GM19468 (cell line): ENCODE measurements around the gene HOXA6.

Source experiments
- ATAC-seq: cut with Tn5 transposase; IDR thresholded peaks from one replicate; pipeline ENCODE4 v1.9.1; 2021; ENCODE audit warnings: mild to moderate bottlenecking, moderate library complexity, moderate number of reproducible peaks; ENCODE audit not compliant: unreplicated experiment; ENCODE audit errors: extremely low read depth

HOXA6 gene

DNA sequence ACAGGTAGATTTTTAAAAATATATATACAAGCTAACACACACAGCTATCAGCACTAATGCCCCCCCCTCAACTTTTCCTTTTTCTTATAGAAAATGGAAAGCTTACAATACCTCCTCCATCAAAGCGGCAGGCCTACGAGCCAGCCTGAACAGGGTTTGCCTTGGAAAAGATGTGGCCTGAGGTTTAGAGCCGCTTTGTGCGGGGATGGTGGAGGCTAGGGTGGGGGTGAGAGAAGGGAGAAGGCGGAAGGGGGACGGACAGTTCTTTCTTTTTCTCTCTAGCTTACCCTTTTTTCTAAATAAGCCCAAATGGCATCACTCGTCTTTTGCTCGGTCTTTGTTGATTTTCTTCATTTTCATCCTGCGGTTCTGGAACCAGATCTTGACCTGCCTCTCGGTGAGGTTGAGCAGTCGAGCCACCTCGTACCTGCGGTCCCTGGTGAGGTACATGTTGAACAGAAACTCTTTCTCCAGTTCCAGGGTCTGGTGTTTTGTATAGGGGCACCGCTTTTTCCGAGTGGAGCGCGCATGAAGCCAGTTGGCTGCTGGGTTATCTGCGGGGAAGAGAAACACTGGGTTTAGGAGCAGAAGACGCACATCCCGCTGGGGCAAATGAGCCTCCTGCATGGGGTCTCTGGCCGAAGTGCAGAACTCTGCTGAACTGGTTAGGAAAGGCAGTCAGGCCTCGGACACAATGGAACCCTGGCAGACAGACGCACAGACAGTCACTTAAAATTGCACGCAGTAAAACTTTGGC lies 15.9 kb upstream of the HOXA6 start:
- ATAC-seq = no peak

DNA sequence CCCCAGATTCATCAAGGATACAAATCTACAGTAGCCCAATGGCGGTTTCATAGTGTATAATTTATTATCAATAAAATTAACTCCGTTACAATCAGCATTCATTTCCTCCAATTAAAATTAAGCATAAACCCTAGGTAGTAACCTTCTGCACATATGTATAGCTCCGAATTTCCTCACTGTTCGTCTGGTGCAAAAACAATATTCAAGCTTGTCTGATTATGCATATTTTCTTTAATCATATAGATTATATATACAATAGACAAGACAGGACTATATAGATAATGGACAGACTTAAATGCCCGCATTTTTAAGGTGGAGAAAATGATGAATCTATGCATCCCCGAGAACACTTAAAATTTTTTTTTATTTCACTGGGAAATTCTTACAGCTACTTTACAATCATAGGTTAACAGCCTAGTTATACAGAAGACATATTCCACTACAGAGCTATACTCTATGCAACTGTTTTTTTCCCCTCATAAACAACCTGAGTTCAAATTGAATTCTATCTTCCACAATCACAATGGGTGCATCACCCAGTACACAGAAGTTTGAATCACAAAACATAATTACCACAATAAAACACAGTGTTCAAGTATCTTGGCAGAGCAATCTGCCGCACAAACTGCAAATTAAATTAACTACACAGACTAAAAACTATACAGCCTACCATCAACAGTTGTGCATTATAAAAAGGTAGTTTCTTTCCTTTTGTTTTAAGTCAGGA lies 15.2 kb upstream of the HOXA6 start:
- ATAC-seq = no peak

DNA sequence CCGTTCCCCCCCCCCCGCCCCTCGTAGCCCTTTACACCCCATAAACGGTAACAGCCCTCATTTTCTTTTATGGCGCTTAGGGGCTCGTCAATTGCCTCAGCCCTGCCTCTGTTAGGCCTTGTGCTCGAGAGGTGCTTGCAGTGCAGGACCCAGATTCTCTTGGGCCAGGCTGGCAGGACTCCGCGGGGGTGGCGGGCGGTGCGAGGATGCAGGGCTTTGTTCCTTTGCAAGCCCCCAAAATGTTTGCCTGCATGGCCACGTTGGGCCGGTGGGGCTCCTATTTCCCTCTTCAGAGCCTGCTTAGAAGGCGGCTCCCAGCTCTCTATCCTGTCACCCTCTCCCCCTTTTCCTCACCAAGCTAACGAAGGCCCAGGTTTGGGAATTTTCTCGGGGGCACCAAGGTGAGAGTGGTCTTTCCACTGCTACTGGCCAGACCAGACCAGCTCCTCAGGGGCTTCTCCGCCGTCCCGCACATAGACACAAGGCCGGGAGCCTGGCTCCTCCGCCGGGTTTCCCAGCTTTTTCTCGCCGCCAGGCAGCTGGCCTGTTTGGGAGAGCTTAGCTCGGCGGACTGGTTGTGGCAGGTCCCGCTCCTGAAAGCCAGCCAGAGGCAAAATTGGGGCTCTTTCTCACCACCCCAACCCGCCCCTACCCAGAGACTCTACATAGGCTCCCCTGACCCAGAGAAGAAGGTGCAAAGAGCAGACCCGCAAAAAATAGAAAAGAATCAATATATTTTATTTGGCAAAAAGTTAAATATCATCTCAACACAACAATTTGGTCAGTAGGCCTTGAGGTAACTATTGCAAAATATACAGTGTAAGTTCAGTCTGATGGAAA lies 14.4 kb upstream of the HOXA6 start:
- no peak for ATAC-seq

DNA sequence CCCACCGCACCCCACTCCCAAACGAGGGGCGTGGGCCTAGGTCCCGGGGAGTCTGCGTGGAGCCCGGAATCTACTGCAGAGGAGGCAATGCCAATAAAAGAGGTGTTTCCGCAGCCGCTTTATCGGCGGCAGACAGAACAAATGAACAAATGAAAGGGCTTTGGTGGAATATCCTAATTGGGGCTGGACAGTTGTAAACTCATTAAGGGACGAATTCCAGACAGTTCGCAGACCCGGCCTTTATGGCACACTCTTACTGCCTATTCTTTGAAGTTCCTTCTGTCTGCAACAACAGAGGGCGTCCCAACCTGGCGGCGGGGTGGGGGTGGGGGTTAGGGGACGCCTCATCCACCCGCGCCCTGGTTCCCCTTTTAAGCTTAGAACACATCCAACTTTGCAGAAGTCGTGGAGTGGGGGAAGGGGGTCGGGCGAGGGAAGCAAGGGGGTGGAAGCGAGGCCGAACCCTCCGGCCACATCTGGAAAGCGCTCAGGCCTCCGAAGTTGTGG lies 13.7 kb upstream of the HOXA6 start:
- no peak for ATAC-seq

DNA sequence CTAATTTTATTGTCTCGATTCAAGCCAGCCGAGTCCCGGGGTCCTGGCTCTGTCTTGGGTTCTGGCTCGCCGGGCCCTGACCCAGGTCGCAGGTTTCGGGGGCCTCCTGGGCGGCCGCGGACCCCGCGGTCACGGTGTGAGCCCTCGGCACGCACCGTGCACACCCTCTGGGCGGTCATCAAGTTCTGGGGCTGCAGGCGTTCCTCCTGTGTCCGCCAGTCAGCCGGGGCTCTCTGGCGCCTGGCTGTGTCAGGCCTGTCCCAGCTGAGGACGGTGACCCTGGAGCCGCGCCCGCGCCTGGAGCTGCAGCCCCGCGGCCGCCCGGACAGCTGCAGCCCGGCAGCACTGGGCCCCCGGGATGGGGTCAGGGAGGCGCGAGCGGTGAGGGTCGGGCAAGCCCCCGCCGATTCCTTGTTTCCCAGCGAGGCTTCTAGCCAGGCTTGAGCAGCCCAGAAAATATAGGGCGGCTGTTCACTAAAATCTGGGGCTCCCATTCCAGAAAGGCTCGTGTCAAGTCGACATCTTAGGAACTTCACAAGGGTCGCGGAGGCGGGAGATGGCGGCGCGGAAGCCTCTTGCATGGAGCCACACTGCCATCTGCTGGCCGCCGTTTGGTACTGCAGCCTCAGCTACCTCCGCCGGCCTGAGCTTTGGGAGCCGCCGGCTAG lies 13.1 kb upstream of the HOXA6 start:
- ATAC-seq = no peak

DNA sequence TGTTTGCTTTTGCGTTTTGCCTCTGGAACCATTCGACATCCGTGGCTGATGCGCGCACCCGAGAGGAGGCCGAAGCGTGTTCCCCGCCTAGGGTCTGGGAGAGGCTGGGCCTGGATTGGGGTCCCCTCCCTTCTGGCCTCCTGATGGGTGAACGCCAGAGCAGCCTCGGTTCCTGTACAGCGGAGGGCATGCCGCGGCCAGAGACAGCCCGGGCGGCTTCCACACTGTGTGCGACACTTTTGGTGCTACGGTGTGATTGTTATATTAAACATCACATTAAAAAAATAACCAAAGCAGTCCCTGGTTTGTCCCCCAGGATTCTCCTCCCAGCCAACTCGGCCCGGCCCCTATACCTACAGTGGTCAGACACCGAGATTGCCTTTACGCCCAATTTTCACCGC lies 12.6 kb upstream of the HOXA6 start:
- ATAC-seq = no peak

DNA sequence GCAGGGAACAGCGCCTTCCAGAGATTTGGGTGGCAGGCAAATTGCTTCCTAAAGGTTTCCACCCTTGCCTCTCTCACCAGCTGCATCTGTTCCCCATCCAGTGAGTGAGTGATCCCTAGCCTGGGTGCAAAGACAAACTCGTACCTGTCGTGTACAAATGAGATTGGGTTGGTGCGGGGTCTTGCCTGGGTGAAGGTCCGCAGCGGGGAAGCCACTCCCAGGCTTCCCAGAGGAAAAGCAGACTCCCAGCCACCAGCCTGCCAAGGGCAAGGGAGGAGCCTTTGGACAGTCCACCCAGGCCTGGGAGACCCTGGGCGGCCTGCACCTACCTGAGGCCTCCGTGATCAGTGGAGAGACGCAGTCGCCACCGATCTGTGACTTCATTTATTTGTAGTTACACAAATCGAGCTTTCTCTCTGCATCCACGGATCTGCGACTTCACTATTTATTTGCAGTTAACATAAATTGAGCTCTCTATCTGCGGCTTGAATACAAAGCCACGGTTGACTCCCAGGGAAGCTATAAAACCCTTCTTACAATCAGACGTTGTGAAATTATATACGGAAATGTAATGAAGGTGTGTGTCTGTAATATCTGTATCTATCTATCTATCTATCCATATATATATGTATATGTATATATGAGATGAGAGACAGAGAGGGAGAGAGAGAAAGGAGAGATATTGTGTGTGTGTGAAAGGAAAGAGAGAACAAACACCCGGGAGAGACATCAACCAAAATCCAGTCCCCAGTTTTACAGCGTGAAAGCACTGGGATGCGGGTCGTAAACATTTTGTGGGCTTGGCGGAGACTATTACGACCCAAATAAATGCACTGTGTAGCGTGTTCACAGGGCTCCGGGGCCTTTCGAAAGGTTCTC lies 11.9 kb upstream of the HOXA6 start:
- ATAC-seq = no peak

DNA sequence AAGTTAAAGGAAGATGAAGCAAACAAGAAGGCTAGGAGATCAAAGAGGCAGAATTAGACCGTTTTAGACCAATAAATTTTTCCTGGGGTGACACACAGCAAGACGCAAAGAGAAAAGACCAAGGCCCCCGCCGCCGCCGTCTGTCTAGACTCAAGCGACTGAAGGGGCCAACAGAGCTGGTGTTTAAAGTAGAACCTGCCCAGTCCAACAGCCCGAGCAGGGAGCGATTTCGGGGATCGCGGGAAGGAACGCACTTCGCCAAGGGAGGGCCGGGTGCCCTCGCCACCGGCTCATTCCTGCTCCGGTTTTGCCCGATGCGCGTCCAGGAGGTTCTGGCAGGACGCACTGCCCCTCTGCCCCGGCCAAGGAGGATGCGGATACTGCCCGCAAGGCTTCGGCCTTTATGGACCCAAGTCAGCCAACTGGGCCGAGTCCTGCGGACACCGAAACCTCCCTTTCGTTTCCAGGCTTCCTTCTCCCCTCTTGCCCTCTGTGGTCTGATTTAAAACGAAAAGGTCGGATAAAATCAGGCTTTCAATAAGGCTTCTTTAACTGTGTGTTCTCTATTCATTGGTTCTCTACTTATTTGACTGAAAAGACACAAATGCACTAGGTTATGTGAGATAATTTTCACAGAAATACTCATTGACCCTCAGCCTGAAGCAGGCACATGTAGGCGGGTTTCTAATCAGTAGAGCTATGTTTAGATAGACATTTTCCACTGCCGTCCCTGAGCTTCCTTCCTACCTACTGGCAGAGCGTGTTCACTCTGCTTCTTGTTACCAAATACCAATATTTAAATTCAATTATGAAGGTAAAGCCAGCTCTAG lies 11.1 kb upstream of the HOXA6 start:
- ATAC-seq = no peak

DNA sequence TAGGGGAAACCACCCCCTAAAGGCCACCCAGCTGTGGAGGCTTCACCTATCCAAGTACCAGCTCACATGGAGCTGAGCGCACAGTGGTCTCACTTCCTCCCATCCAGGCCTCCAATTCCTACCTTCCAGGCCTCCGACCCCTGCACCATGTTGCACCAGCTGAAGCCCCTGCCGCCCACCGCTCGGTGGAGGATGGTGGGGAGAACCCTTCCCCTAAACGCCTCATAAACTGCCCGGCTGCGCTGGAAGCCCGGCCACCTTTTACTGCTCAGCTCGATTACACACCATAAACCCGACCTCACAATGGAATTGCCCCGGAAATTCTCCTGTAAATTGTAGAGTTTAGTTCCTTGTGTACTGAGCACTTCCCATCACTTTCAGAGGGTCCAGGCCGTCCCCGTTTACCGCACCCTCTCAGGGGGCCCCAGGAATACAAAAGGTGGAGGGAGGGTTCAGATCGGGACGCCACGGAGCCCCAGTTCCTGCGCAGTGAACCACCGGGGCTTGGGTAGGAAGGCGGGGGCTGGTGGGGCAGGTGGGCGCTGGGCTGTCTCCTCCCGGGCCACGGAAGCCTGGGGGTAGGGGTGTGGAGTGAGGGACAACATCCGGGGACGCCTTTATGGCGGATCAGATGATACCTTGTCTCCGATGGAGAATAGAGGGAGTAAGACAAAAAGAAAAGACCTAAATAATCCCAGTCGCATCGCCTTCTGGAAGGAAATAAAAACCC lies 10.3 kb upstream of the HOXA6 start:
- no peak for ATAC-seq

DNA sequence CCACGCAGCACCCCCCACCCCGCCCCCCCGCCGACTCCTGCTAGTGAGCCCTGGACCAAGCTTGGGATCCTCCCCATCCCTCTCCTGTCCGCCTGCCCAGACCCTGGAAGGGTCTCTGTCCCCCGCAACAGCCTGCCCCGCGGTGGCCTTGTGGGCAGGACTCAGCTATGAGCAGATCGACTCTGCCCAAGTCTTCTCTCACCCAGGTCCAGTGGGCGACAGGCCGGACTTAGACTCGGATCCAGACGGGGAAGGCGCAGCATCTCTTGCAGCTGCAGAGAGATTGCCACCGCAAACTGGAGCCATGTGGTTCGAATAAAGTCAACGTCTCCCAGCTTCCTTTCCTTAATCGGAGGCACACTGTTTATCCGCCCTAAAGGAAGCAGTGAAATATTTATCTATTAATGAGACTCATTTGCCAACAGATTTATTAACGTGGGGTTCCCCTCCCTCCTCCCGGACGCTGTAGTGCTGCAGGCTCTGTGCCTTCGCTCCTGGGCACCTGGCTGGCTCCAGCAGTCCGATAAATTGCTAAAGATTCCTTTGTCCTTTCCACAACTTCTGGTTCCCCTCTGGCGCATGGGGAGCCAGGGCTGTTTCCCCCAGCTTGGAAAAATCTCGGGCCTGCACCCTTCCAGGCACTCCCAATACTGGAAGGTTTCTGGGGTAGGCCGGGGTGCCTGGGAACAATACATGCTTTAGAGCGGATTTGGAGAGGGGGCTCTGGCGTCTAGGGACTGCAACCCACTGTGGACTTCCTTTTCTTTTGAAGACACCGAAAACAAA lies 9.5 kb upstream of the HOXA6 start:
- ATAC-seq = no peak

DNA sequence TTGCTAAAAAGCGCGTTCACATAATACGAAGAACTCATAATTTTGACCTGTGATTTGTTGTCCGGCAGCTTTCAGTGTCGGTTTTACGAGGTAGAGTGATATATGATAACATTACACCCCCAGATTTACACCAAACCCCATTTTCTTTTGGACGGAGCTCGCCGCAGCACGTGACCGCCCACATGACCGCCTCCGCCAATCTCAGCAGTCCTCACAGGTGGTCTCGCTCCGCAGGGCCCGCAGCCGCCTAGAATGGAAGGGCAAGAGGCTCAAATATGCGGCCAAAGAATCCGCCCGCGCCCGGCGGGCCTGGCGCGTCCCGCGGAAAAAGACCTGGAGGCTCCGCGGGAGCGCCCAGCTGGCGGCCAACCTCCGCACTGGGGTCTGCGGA lies 8.9 kb upstream of the HOXA6 start, which contains the start of gene HOXA7:
HOXA7 (minus strand) TSS at position 168 of the 391 bp plus-strand sequence; CDS start at position 38, 130 bp downstream.
- ATAC-seq = no peak

DNA sequence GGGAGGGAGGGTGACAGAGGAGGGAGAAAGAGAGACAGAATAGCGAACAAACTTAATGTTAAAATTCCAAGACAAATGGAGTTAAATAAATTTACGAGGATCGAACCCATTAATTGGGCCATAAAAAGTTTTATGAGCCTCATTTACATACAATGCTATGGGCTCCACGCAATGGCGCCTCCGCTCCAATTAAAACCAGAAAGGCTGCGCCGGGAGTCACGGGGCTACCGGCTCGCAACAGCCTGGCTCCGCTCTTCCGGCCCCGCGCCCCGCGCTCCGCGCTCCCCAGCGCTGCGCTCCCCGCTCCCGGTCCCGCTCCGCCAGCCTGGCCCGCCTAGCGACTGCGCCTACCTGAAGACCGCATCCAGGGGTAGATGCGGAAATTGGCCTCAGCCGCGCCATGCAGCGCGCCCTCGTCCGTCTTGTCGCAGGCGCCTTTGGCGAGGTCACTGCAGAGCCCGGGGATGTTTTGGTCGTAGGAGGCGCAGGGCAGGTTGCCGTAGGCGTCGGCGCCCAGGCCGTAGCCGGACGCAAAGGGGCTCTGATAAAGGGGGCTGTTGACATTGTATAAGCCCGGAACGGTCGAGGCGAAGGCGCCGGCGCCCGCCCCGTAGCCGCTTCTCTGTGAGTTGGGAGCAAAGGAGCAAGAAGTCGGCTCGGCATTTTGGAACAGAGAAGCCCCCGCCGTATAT lies 8.4 kb upstream of the HOXA6 start:
- no peak for ATAC-seq

DNA sequence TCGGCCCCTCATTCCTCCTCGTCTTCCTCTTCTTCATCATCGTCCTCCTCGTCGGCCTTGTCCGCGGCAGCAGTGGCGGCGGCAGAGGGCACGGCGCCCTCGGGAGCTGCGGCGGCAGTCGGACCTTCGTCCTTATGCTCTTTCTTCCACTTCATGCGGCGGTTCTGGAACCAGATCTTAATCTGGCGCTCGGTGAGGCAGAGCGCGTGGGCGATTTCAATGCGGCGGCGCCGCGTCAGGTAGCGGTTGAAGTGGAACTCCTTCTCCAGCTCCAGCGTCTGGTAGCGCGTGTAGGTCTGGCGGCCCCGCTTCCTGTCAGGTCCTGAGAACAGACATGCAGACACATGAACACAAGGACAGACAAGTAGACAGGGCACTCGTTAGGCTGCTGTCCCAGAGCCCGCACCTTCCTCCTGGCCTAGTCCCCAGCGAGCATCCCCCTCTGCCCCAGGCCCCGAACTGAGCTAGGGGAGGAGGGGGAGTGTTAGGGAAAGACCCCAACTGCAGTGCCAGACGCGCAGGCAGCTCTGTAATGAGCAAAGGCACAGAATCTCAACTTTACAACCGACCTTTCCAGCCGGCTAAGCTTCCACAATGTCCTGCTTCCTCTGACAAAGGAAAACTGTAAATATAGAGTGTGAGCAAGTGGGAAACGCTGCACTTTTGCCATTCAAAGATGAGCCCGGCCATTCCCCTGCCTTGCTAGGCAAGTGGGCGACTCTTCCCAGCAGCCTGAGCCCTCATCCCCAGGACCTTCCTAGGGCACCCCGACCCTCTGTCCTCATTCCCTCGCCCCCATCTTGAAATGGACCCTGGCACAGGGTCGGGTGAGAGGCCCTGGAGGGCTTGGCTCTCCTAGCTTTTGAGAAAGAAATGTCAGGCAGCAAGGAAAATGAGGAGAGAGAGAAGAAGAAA lies 7.6 kb upstream of the HOXA6 start:
- ATAC-seq = no peak

DNA sequence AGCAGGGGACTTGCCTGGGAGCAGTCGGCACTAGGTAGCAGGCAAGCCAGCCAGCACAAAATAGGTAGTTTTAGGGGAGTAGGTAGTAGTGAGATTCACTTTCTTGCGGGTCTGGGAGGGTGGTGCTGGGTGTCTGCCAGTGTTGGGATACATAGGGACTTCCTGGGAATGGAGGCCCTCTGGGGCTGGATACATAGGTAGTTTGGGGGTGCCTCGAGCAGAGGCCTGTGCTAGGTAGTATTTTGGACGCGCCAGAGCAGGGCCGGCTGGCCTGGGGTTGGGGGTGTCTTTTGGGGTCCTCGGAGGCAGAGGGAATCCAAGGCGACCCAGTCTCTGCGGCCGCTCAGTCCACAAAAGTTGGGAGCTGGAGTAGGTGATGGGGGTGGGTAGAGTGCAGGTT lies 6.8 kb upstream of the HOXA6 start:
- no peak for ATAC-seq

DNA sequence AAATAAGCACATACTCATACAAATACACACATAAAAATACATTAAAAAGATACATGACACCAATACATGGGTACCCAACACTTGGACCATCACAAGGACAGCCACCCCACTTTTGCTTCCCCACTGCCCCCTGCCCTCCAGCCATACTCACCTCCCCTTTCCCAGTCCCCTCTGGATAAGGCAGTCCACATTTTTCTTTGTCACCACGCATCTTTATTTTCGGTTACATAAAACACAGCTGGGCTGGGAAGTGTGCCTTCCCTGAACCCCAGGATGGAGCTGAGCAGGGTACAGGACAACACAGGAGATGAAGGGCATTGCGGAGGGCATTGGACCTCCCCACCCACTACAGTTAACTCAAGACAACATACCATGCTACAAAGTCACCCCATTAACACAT lies 6.0 kb upstream of the HOXA6 start:
- no peak for ATAC-seq
